HG03045 (cell line): ENCODE results near the gene COLEC11.
"Not testable (repeated sequence)": the region's sequence is repeated elsewhere in the genome, so short reads cannot be mapped to it uniquely, and the experiment has no call there.

Source experiments
- ATAC-seq: cut with Tn5 transposase; IDR thresholded peaks from one replicate; pipeline ENCODE4 v1.9.1; 2021; ENCODE audit warnings: mild to moderate bottlenecking, moderate library complexity; ENCODE audit not compliant: unreplicated experiment

COLEC11 gene

GRCh38 chr2:3594493-3595281 lies at the start of gene COLEC11:
Gene COLEC11, plus strand, starts transcription at chr2:3595112. Its CDS starts 9,229 bp downstream, at chr2:3604341.
- ATAC-seq, result no peak

GRCh38 chr2:3545788-3546478 lies 49.0 kb upstream of the COLEC11 start:
- no peak for ATAC-seq

- ATAC-seq, result no peak
Measured at GRCh38 chr2:3547915-3548314, 47.0 kb upstream of the COLEC11 start.

GRCh38 chr2:3553946-3554345 lies 41.0 kb upstream of the COLEC11 start:
- ATAC-seq, result no peak

GRCh38 chr2:3557639-3558204 lies 37.2 kb upstream of the COLEC11 start:
- ATAC-seq, result peak; percentile 36

GRCh38 chr2:3558205-3559014 lies 36.5 kb upstream of the COLEC11 start, which contains the start of gene RNASEH1:
Gene RNASEH1, minus strand, starts transcription at chr2:3558333. Its CDS starts 73 bp downstream, at chr2:3558260.
- ATAC-seq, result peak; percentile 96

GRCh38 chr2:3563521-3563976 lies 31.4 kb upstream of the COLEC11 start:
- ATAC-seq, result peak; percentile 47

GRCh38 chr2:3565117-3565516 lies 29.8 kb upstream of the COLEC11 start:
- ATAC-seq, result no peak

GRCh38 chr2:3566806-3567205 lies 28.1 kb upstream of the COLEC11 start:
- ATAC-seq, result no peak

- not testable (repeated sequence) for ATAC-seq
Measured at GRCh38 chr2:3569656-3570055, 25.3 kb upstream of the COLEC11 start.

- ATAC-seq, result no peak
Measured at GRCh38 chr2:3571284-3571683, 23.6 kb upstream of the COLEC11 start.

- no peak for ATAC-seq
Measured at GRCh38 chr2:3572620-3573019, 22.3 kb upstream of the COLEC11 start.

- no peak for ATAC-seq
Measured at GRCh38 chr2:3574155-3574554, 20.8 kb upstream of the COLEC11 start.

GRCh38 chr2:3575534-3576262 lies 19.2 kb upstream of the COLEC11 start:
- peak; percentile 27 for ATAC-seq

GRCh38 chr2:3576263-3576630 lies 18.7 kb upstream of the COLEC11 start:
- ATAC-seq, result not testable (repeated sequence)

GRCh38 chr2:3578987-3579386 lies 15.9 kb upstream of the COLEC11 start:
- no peak for ATAC-seq

GRCh38 chr2:3580449-3580848 lies 14.5 kb upstream of the COLEC11 start:
- no peak for ATAC-seq

- ATAC-seq, result no peak
Measured at GRCh38 chr2:3581367-3582262, 13.3 kb upstream of the COLEC11 start.

GRCh38 chr2:3584076-3584475 lies 10.8 kb upstream of the COLEC11 start:
- no peak for ATAC-seq
